HepG2 (cell line): ENCODE results near the gene ZNF582. TPM values are rescaled to one million over a fixed set of nuclear protein-coding genes. Genes with fewer than 3 reads are reported as not detected.

Source experiments
- CBX5 ChIP-seq: sonication (generic); formaldehyde crosslinking; IDR thresholded peaks from 2 replicates; pipeline ENCODE4 v1.4.0; 2020; ENCODE audit warnings: missing genetic modification reagents, borderline replicate concordance
- KDM5B ChIP-seq: sonication (generic); formaldehyde crosslinking; IDR thresholded peaks from 2 replicates; pipeline ENCODE4 v1.4.0; 2020; ENCODE audit warnings: missing genetic modification reagents, mild to moderate bottlenecking, borderline replicate concordance
- MEIS2 ChIP-seq: sonication (generic); formaldehyde crosslinking; IDR thresholded peaks from 2 replicates; pipeline ENCODE4 v1.9.0; 2021; ENCODE audit warnings: mild to moderate bottlenecking, missing genetic modification reagents
- MXI1 ChIP-seq: IDR thresholded peaks from 3 replicates; pipeline ENCODE4 v1.6.1; 2012; ENCODE audit warnings: low read depth, low read length, inconsistent platforms, borderline replicate concordance
- NFIB ChIP-seq: sonication (generic); formaldehyde crosslinking; IDR thresholded peaks from 2 replicates; pipeline ENCODE4 v1.9.0; 2021; ENCODE audit warnings: missing genetic modification reagents, mild to moderate bottlenecking, borderline replicate concordance
- RFX1 ChIP-seq: fragments of 450-650 bp; IDR thresholded peaks from 2 replicates; pipeline ENCODE4 v1.6.1; 2017
- RNF2 ChIP-seq: fragments of 450-650 bp; conservative IDR thresholded peaks from 2 replicates; pipeline ENCODE4 v1.6.1; 2016; ENCODE audit warnings: low read depth
- SETDB1 ChIP-seq: sonication (generic); formaldehyde crosslinking; IDR thresholded peaks from 2 replicates; pipeline ENCODE4 v1.5.1; 2020; ENCODE audit warnings: missing genetic modification reagents, mild to moderate bottlenecking, borderline replicate concordance
- SNAPC2 ChIP-seq: sonication (generic); formaldehyde crosslinking; IDR thresholded peaks from 2 replicates; pipeline ENCODE4 v1.8.1; 2022; ENCODE audit warnings: mild to moderate bottlenecking, missing genetic modification reagents
- TIGD3 ChIP-seq: sonication (generic); formaldehyde crosslinking; IDR thresholded peaks from 2 replicates; pipeline ENCODE4 v1.5.1; 2020; ENCODE audit warnings: mild to moderate bottlenecking, missing genetic modification reagents, borderline replicate concordance
- U2AF1 ChIP-seq: fragments of 200-400 bp; formaldehyde crosslinking; optimal IDR thresholded peaks from 2 replicates; pipeline ENCODE3; 2017; ENCODE audit warnings: mild to moderate bottlenecking, low read depth, low read length
- ZBTB8A ChIP-seq: sonication (generic); formaldehyde crosslinking; IDR thresholded peaks from 2 replicates; pipeline ENCODE4 v1.4.0; 2020; ENCODE audit warnings: mild to moderate bottlenecking, low read depth, missing genetic modification reagents, borderline replicate concordance
- ZEB1 ChIP-seq: IDR thresholded peaks from 2 replicates; pipeline ENCODE4 v1.6.1; 2012; ENCODE audit warnings: mild to moderate bottlenecking, low read depth, inconsistent platforms; ENCODE audit not compliant: insufficient replicate concordance
- ZNF274 ChIP-seq: sonication (generic); formaldehyde crosslinking; IDR thresholded peaks from 2 replicates; pipeline ENCODE4 v1.5.1; 2020; ENCODE audit warnings: mild to moderate bottlenecking, missing genetic modification reagents
- ZNF350 ChIP-seq: sonication (generic); formaldehyde crosslinking; IDR thresholded peaks from 2 replicates; pipeline ENCODE4 v1.4.0; 2020; ENCODE audit warnings: mild to moderate bottlenecking, low read depth, missing genetic modification reagents, borderline replicate concordance
- ZNF367 ChIP-seq: sonication (generic); formaldehyde crosslinking; IDR thresholded peaks from 2 replicates; pipeline ENCODE4 v1.4.0; 2020; ENCODE audit warnings: missing genetic modification reagents, borderline replicate concordance
- ZNF646 ChIP-seq: sonication (generic); formaldehyde crosslinking; IDR thresholded peaks from 2 replicates; pipeline ENCODE4 v1.9.0; 2021; ENCODE audit warnings: mild to moderate bottlenecking, missing genetic modification reagents
- ZNF782 ChIP-seq: sonication (generic); formaldehyde crosslinking; IDR thresholded peaks from 2 replicates; pipeline ENCODE4 v1.4.0; 2020; ENCODE audit warnings: missing genetic modification reagents, mild to moderate bottlenecking, borderline replicate concordance
- ZZZ3 ChIP-seq: sonication (generic); formaldehyde crosslinking; IDR thresholded peaks from 2 replicates; pipeline ENCODE4 v1.4.0; 2020; ENCODE audit warnings: missing genetic modification reagents, mild to moderate bottlenecking, borderline replicate concordance
- polyA plus RNA-seq, 8 experiments: library from polyadenylated mRNA; depleted of rRNA in 3 of 8; stranded (reverse) in 7 of 8; unstranded in 1 of 8; fragments of >200 nt; fragmentation: Illumina TruSeq in 4 of 8; extraction: Trizol in 4 of 8; gene quantifications; 2 replicates each; pipeline versions ENCODE4 v1.2.1 to v1.2.3, GENCODE V29; 2011 to 2016; ENCODE audit warnings: low read depth in 4 of 8, missing spikeins in 1 of 8, mixed read lengths in 1 of 8; ENCODE audit not compliant: insufficient read depth in 1 of 8
- total RNA-seq, 5 experiments: library from RNA; depleted of rRNA; stranded (reverse); fragments of >200 nt; fragmentation: Illumina TruSeq; extraction: Trizol; gene quantifications; 2 replicates each; pipeline ENCODE4 v1.2.3, GENCODE V29; 2016; ENCODE audit warnings: low read depth in 1 of 5

Gene ZNF582
- total and polyA plus RNA-seq, 2 of the 13 experiments (the other 11 are each of a cell fraction or from before 2014, with no cell fraction given), result 0.83 to 1.6 TPM

GRCh38 chr19:56403764-56404704 is 10.7 kb upstream of the ZNF582 start, which contains the start of gene ZNF583 (continued):
- TF ChIP-seq ZNF646, result 0 out of 2 replicates have a peak, but pooled peaks have one; percentile 20
- no peak for TF ChIP-seq ZZZ3
- TF ChIP-seq U2AF1, result no peak
- no peak for TF ChIP-seq MEIS2
- peak; percentile 90 for TF ChIP-seq ZNF782 (CRISPR knock-in tag)
- TF ChIP-seq SNAPC2 (CRISPR knock-in tag), result peak; percentile 66; the same call in 1 of the 2 replicates
- TF ChIP-seq KDM5B (CRISPR knock-in tag), result peak; percentile 68; the same call in 1 of the 2 replicates
- peak; percentile 59 for TF ChIP-seq ZNF350 (CRISPR knock-in tag)
- no peak for TF ChIP-seq TIGD3 (CRISPR knock-in tag)
- TF ChIP-seq ZNF367 (CRISPR knock-in tag), result no peak
- TF ChIP-seq RFX1, result no peak
- no peak for TF ChIP-seq RNF2
- TF ChIP-seq MXI1, result no peak
- TF ChIP-seq ZBTB8A, result no peak
- TF ChIP-seq CBX5 (CRISPR knock-in tag), result no peak
- TF ChIP-seq ZEB1, result no peak
- TF ChIP-seq ZNF274, result no peak
- no peak for TF ChIP-seq SETDB1 (CRISPR knock-in tag)
- TF ChIP-seq NFIB, result no peak
